Adipose tissue (tissue), 3 donors: ENCODE results near the gene RBCK1. TPM values are rescaled to one million over a fixed set of nuclear protein-coding genes. Genes with fewer than 3 reads are reported as not detected.
"Not testable (repeated sequence)": the region's sequence is repeated elsewhere in the genome, so short reads cannot be mapped to it uniquely, and the experiment has no call there.

Experiments
- H3K27ac ChIP-seq: one replicate; pipeline ENCODE4 v1.5.1; 2013; ENCODE audit warnings: low read depth, low read length
- WGBS, 3 donors: extraction: QIAGEN DNeasy Blood & Tissue Kit; methylation state at CpG; one replicate each; pipeline ENCODE4 v1.1.7; 2013; 5-methylcytosine and 5-hydroxymethylcytosine counted together
- polyA plus RNA-seq, 3 donors: library from polyadenylated mRNA; stranded (reverse); fragments of 200-250 nt; gene quantifications; one replicate each; pipeline ENCODE4 v1.2.3, GENCODE V29; 2013
- donor health status: healthy with polysubstance abuse.
- donor health status: Bipolar disorder and iron deficiency.
- donor health status: healthy.

The RBCK1 gene
- polyA plus RNA-seq, 3 donors: 58.7 to 81.0 (median 65.6) TPM

- H3K27ac ChIP-seq: no peak overlapping the region
- 92 to 95% (median 94%) methylated on average over 29 of the region's 29 CpGs for WGBS, 3 donors
These were observed 16.9 kb upstream of the RBCK1 start for GRCh38 chr20:391041-391711.

GRCh38 chr20:393296-393695, 14.8 kb upstream of the RBCK1 start:
- 92 to 96% (median 95%) methylated on average over 2 of the region's 2 CpGs for WGBS, 3 donors
- H3K27ac ChIP-seq: not testable (repeated sequence)

- H3K27ac ChIP-seq: no peak overlapping the region
- WGBS, 3 donors: 92 to 97% (median 93%) methylated on average over 24 of the region's 24 CpGs
These were observed 11.9 kb upstream of the RBCK1 start for GRCh38 chr20:396252-396618.

GRCh38 chr20:396619-397431, 11.3 kb upstream of the RBCK1 start:
- H3K27ac ChIP-seq: no peak overlapping the region
- WGBS, 3 donors: 70 to 94% (median 89%) methylated on average over 4 of the region's 4 CpGs

- H3K27ac ChIP-seq: no peak overlapping the region
- 78 to 90% (median 86%) methylated on average over 6 of the region's 6 CpGs for WGBS, 3 donors
These were observed 10.5 kb upstream of the RBCK1 start for GRCh38 chr20:397432-398237.

GRCh38 chr20:399182-399707, 8.9 kb upstream of the RBCK1 start:
- WGBS, 3 donors: 91 to 95% (median 93%) methylated on average over 9 of the region's 9 CpGs
- H3K27ac ChIP-seq: no peak overlapping the region

- H3K27ac ChIP-seq: no peak overlapping the region
- 52 to 78% (median 71%) methylated on average over 2 of the region's 2 CpGs for WGBS, 3 donors
These were observed 8.0 kb upstream of the RBCK1 start for GRCh38 chr20:400128-400453.

- WGBS, 3 donors: 63 to 78% (median 70%) methylated on average over 5 of the region's 5 CpGs
- H3K27ac ChIP-seq: no peak overlapping the region
These were observed 7.4 kb upstream of the RBCK1 start for GRCh38 chr20:400454-401275.

GRCh38 chr20:401682-402495, 6.2 kb upstream of the RBCK1 start:
- 56 to 83% (median 81%) methylated on average over 9 of the region's 9 CpGs for WGBS, 3 donors

GRCh38 chr20:402496-402885, 5.6 kb upstream of the RBCK1 start:
- no peak overlapping the region for H3K27ac ChIP-seq
- 84 to 88% (median 86%) methylated on average over 2 of the region's 2 CpGs for WGBS, 3 donors

More at GRCh38 chr20:401682-402495, 6.2 kb upstream of the RBCK1 start:
- H3K27ac ChIP-seq: no peak overlapping the region

GRCh38 chr20:402898-403581, 5.1 kb upstream of the RBCK1 start:
- no peak overlapping the region for H3K27ac ChIP-seq
- WGBS, 3 donors: 88 to 97% (median 95%) methylated on average over 6 of the region's 6 CpGs

GRCh38 chr20:403582-403957, 4.5 kb upstream of the RBCK1 start:
- no peak overlapping the region for H3K27ac ChIP-seq
- 98 to 100% (median 99%) methylated on average over 3 of the region's 3 CpGs for WGBS, 3 donors

- 79 to 97% (median 96%) methylated on average over 4 of the region's 4 CpGs for WGBS, 3 donors
These were observed 4.0 kb upstream of the RBCK1 start for GRCh38 chr20:404088-404487.

GRCh38 chr20:406200-407132, 1.6 kb upstream of the RBCK1 start:
- 87 to 94% (median 92%) methylated on average over 9 of the region's 9 CpGs for WGBS, 3 donors
- no peak overlapping the region for H3K27ac ChIP-seq

More at GRCh38 chr20:404088-404487, 4.0 kb upstream of the RBCK1 start:
- H3K27ac ChIP-seq: no peak overlapping the region

- WGBS, 3 donors: 8 to 13% (median 11%) methylated on average over 29 to 45 of the region's 45 CpGs
These were observed 756 bp upstream of the RBCK1 start for GRCh38 chr20:407133-407952.

More at GRCh38 chr20:407133-407952, 756 bp upstream of the RBCK1 start:
- H3K27ac ChIP-seq: no peak overlapping the region
